OCI-LY1 (cell line): ENCODE results near the gene GNA14.

Experiments
- EZH2 ChIP-seq: fragments of 200-600 bp; sonication (generic), shearing (Covaris generic); IDR thresholded peaks from 2 replicates; pipeline ENCODE4 v1.8.0; 2017; ENCODE audit warnings: borderline replicate concordance, mixed run types, mild to moderate bottlenecking, antibody characterized with exemption, low read length, moderate library complexity, mixed read lengths
- TF ChIP-seq, protein P1 (sequence below): fragments of 200-600 bp; sonication (generic), shearing (Covaris generic); IDR thresholded peaks from 2 replicates; pipeline ENCODE4 v1.5.1; 2017; ENCODE audit warnings: mild to moderate bottlenecking, antibody characterized with exemption, low read length, moderate library complexity, mixed read lengths

DNA sequence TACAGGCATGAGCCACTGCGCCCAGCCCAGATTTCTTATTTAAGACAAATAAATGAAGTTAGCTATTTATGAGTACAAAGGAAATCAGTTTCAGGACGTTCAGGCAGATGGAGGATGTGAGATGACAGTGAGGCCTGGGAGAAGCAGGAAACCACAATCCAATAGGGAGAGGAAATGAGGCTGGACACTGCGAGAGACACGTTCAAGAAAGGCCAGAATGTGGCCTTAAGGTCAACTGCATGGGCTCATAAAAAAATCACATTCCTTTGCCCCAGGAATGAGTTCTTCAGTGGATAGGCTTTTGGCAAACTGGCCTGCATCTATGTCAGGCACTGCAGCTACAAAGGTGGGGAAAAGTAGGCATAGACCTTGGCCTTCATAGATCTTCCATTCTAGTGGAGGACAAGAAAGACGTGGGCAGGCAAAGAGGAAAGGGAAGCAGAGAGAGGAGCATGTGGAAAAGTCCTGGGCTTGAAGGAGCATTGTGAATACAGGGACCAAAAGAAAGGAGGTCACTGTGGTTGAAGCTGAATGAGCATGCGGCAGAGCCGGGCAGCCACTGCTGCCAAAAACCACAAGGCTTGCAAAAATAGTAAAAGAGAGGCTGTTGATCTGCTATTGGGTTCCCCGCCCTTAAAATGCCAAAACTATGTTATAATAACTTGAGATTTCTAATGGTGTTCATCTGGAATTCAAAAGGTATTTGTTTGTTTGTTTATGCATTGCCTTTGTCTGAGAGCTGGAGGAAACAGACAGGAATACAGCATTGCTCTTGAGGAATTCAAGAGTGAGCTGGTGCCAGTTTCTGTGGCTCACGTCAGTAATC, 133.0 kb downstream of the GNA14 start:
- TF ChIP-seq, protein P1, sequence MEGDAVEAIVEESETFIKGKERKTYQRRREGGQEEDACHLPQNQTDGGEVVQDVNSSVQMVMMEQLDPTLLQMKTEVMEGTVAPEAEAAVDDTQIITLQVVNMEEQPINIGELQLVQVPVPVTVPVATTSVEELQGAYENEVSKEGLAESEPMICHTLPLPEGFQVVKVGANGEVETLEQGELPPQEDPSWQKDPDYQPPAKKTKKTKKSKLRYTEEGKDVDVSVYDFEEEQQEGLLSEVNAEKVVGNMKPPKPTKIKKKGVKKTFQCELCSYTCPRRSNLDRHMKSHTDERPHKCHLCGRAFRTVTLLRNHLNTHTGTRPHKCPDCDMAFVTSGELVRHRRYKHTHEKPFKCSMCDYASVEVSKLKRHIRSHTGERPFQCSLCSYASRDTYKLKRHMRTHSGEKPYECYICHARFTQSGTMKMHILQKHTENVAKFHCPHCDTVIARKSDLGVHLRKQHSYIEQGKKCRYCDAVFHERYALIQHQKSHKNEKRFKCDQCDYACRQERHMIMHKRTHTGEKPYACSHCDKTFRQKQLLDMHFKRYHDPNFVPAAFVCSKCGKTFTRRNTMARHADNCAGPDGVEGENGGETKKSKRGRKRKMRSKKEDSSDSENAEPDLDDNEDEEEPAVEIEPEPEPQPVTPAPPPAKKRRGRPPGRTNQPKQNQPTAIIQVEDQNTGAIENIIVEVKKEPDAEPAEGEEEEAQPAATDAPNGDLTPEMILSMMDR: no peak
- TF ChIP-seq EZH2: no peak
